HUES6 (cell line): ENCODE data around the gene CTXN3.

Experiments
- H3K27ac ChIP-seq: 2 replicates; pipeline ENCODE4 v1.7.0; 2013; ENCODE audit warnings: low read depth, mild to moderate bottlenecking, low read length, inconsistent platforms
- H3K27me3 ChIP-seq: 2 replicates; pipeline ENCODE4 v1.6.1; 2013; ENCODE audit warnings: low read length; ENCODE audit not compliant: control insufficient read depth, insufficient read depth
- H3K36me3 ChIP-seq: 2 replicates; pipeline ENCODE4 v1.6.1; 2013; ENCODE audit warnings: low read length; ENCODE audit not compliant: control insufficient read depth, insufficient read depth
- H3K4me1 ChIP-seq: 2 replicates; pipeline ENCODE4 v1.6.1; 2013; ENCODE audit warnings: low read length; ENCODE audit not compliant: control insufficient read depth, insufficient read depth
- H3K4me3 ChIP-seq: 2 replicates; pipeline ENCODE4 v1.5.1; 2013; ENCODE audit warnings: low read depth, low read length
- H3K9ac ChIP-seq: one replicate; pipeline ENCODE4 v1.6.1; 2013; ENCODE audit warnings: mild to moderate bottlenecking, low read length
- H3K9me3 ChIP-seq: 2 replicates; pipeline ENCODE4 v1.6.1; 2013; ENCODE audit warnings: low read depth, low read length; ENCODE audit not compliant: control insufficient read depth, insufficient read depth

The CTXN3 gene

DNA sequence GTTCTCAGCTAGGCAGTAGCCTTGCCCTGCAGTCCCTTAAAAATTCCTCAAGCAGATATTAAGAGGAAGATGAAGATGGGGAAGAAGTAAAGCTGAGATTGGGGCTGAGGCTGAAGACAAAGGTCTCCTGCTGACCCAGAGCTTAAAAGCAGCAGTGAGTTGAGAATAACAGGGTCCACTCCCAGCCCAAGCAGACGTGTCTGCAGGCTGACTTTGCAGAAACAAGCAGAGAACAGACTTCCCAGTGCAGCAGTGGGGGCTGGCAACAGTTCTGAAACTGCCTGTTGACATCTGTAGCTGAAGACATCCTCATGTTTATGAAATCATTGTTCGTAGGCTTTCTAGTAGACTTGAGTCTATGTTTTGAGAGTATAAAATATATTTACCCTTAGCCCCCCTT, 1.1 kb downstream of the CTXN3 start:
- Histone ChIP-seq H3K36me3 (no peaks in the 10 kb centered on the region), H3K9me3 (no peaks in the 10 kb centered on the region), H3K27me3 (no peaks in the 10 kb centered on the region), H3K27ac (no peak overlapping the region), H3K9ac (no peak overlapping the region), H3K4me3 (no peak overlapping the region), H3K4me1 (peaks cover 18% of the 10 kb centered on the region)

DNA sequence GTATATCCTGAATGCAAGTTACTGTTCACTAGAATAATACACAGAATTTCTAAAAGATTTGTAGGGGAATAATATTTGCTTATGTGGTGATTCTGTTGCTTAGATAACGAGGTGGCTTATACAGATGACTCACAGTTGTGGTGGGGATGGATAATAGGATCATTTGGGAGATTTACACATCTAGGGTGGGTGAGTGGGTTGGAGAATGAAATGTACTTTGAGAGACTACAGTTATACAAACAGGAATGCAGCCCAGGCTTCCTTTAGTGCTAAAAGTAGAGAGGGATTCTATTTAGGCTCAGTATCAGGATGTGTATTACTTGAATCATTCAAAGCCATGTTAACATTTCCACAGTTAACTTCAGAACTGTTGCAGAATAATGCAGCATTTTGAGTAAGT, 1.8 kb downstream of the CTXN3 start:
- Histone ChIP-seq H3K27me3 (no peaks in the 10 kb centered on the region), H3K9ac (no peak overlapping the region), H3K4me3 (no peak overlapping the region), H3K4me1 (peaks cover 18% of the 10 kb centered on the region), H3K9me3 (no peaks in the 10 kb centered on the region), H3K36me3 (no peaks in the 10 kb centered on the region), H3K27ac (no peak overlapping the region)

DNA sequence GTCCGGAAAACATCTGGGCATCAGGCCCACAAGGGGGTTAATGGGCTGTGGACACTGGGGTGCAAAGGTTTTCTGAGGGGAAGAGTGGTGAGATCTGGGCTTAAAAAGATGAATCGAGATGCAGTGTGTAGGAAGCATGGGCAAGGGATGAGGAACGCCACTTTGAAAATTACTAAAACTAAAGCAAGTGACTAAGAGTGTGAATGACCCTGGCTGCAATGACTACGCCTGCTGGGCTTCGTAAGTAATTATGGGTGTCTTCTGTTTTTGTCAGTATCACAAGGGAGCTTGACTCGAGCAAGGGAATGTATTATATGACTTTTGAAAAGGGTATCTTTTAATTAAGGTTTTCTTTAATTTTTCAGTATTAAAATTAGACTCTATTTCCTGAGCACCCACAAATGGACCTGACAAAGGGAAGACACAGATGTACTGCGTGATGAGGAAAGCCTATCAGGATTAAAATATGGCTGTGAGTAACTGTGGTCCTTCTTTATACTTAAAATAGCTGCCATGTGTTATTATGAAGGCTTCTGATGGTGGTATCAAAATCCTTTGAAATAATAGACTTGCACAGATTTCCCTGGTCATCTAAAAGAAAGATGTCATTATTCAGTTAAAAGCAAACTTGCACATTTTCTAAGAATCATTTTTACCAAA, 4.2 kb downstream of the CTXN3 start:
- H3K4me3 ChIP-seq = no peak overlapping the region
- H3K4me1 ChIP-seq = peaks cover 18% of the 10 kb centered on the region
- no peaks in the 10 kb centered on the region for H3K36me3 ChIP-seq
- H3K9ac ChIP-seq = no peak overlapping the region
- no peaks in the 10 kb centered on the region for H3K9me3 ChIP-seq
- H3K27ac ChIP-seq = no peak overlapping the region
- H3K27me3 ChIP-seq = no peaks in the 10 kb centered on the region

DNA sequence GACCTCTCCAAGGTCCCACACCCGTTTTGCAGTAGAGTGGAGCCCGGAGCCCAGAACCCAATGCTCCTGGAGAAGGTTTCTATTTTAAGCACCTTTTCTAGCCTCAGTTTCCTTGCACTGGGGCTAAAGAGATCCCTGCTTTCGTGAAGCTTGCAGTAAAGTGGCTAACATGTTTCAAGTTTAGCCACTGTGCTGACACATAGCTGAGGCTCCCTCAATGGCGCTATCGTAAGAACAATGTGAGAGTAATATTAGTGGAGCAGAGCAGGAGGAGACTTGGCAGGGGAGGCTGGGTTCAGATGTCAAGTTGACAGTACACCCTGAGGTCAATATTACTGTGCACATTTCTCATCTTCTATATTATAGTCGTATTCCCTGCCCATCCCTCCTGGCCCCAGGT, 7.9 kb downstream of the CTXN3 start:
- Histone ChIP-seq H3K27me3 (no peaks in the 10 kb centered on the region), H3K9me3 (no peaks in the 10 kb centered on the region), H3K4me3 (no peak overlapping the region), H3K36me3 (no peaks in the 10 kb centered on the region), H3K9ac (no peak overlapping the region), H3K4me1 (peaks cover 6% of the 10 kb centered on the region), H3K27ac (no peak overlapping the region)

DNA sequence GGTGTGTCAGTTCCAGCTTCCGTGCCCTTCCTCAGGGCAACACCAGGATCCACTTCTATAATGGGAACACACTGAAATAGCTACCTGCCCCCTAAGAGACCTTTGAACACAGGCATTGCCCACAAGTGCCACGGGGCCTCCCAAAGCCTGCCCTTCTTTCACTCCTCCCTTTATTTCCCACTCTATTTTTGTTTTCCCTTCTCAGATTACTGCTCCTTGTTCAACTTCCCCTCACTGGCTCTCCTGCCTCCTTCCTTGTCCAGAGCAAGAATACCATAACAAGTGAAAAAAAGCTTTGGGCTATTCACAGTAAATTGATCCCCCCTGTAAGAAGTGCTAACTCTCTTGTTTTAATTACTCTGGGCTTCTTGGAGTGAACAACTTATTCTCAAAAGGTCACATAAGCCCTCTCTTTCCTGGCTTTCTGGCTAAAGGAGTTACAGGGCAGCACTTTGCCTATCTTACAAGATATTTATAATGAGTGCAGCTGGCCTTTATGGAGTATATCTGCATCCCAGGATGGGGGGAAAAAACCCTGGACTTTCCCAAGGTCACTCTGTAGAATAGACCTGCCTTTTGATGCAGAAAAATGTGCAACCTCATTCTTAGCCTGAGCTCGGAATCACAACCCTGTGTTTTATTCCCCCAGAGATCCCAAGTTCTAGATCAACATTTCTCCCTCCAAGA, 11.3 kb downstream of the CTXN3 start:
- no peak overlapping the region for H3K4me3 ChIP-seq
- no peak overlapping the region for H3K9ac ChIP-seq
- H3K27me3 ChIP-seq = no peaks in the 10 kb centered on the region
- peaks cover 6% of the 10 kb centered on the region for H3K4me1 ChIP-seq
- no peak overlapping the region for H3K27ac ChIP-seq
- no peaks in the 10 kb centered on the region for H3K9me3 ChIP-seq
- no peaks in the 10 kb centered on the region for H3K36me3 ChIP-seq

DNA sequence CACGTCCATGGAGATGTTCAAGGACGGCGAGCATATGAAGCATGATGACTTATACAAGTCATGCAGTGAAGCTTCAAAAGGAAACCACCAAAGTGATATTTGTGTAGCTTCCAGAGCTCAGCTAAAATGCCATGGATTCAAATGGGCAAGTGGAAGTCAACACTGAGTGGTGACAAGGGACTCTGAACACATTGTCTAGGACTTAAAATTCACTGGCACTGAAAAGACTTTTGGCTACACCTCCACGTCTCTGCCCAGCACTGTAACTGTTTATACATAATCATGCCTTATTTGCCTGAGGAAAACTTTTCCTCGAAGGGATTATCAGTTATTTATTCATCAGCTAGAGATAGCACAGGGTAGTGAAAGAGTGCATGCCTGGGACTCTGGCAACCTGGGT, 15.2 kb downstream of the CTXN3 start:
- Histone ChIP-seq H3K36me3 (no peaks in the 10 kb centered on the region), H3K27me3 (no peaks in the 10 kb centered on the region), H3K4me1 (peaks cover 6% of the 10 kb centered on the region), H3K9ac (no peak overlapping the region), H3K27ac (no peak overlapping the region), H3K9me3 (no peaks in the 10 kb centered on the region), H3K4me3 (no peak overlapping the region)

DNA sequence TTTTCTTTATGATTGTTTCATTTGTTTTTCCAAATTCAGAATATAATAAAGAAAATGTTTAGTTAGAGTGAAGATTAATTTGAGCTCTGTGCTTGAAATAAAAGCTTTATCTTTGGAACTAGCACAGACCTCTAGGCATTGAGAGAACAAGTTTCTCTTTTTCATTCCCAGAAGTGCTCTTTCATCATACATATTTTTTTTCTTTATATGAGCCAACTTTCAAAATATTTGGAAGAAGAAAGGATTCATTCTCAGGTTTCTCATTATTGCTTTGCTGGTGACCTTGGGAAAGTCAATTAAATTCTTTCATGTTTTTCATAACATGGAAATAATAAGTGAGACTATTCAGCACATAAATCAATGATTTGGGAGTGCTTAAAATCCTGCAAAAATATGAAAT, 16.8 kb downstream of the CTXN3 start:
- no peaks in the 10 kb centered on the region for H3K36me3 ChIP-seq
- H3K9ac ChIP-seq = no peak overlapping the region
- H3K4me1 ChIP-seq = no peaks in the 10 kb centered on the region
- H3K27ac ChIP-seq = no peak overlapping the region
- no peaks in the 10 kb centered on the region for H3K27me3 ChIP-seq
- H3K9me3 ChIP-seq = no peaks in the 10 kb centered on the region
- H3K4me3 ChIP-seq = no peak overlapping the region

DNA sequence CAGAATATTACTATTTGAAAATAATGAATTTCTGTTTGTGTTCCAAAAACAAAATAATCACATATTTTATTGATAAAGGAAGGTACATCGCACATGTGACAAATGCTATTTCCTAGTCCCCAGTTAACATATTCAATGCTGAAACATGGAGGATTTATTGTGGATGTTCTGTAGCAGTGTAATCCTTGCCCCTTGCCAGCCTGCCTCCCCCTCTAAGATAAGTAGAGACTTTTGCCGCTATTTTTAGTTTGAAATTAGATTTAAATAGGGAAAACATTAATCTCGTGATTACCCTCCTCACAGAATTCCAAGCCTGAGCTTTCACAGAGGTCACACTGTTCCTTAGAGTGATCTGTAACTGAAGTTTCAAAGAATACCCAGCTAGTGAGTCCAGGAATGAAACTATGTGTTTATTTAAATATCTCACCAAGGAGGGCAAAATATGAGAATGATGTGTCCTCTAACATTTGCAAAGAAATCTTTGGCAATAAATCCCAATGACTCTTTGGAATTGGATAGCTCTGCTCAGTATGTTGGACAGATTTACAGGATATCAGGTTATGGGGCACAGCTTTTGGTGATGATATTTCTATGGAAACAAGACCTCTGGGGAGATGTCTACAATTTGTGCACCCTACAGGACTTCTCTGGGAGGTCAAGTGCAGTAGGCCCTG, 17.3 kb downstream of the CTXN3 start:
- Histone ChIP-seq H3K9ac (no peak overlapping the region), H3K27me3 (no peaks in the 10 kb centered on the region), H3K36me3 (no peaks in the 10 kb centered on the region), H3K27ac (no peak overlapping the region), H3K4me1 (no peaks in the 10 kb centered on the region), H3K4me3 (no peak overlapping the region), H3K9me3 (no peaks in the 10 kb centered on the region)

DNA sequence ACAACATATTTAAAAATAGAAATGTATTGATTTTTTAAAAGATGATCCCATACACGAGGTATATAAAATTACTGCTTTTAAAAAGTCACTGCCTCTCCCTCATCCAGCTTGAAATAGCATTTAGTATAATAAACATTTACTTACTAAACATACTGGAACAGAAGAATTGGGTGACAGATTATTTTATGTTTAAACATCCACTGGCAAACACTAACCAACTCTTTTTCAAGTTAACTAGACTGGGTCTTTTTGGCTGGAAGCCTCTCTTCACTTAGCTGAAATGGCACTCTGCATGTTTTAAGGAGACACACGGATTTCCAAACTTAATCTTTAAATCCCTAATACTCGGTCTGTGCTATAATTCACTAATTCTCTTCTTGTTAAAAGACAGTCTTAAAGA, 19.0 kb downstream of the CTXN3 start:
- no peaks in the 10 kb centered on the region for H3K27me3 ChIP-seq
- H3K9ac ChIP-seq = no peak overlapping the region
- no peaks in the 10 kb centered on the region for H3K36me3 ChIP-seq
- H3K4me3 ChIP-seq = no peak overlapping the region
- no peaks in the 10 kb centered on the region for H3K9me3 ChIP-seq
- H3K4me1 ChIP-seq = no peaks in the 10 kb centered on the region
- H3K27ac ChIP-seq = no peak overlapping the region

DNA sequence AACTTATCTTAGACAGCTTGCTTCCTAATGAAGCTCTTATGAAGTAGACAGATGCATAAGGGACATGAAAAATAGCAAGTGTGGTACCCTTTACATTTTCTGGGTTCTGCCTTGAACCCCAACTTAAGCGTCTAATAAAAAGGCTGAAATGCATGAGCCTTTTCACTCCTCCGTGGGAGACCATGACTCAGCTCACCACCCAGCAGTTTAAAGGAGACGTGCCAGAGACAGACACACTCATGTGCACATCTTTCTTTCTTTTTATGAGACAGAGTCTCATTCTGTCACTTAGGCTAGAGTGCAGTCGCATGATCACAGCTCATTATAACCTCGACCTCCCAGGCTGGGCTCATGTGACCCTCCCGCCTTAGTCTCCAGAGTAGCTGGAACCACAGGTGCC, 22.3 kb downstream of the CTXN3 start:
- Histone ChIP-seq H3K4me3 (no peak overlapping the region), H3K9ac (no peak overlapping the region), H3K27me3 (no peaks in the 10 kb centered on the region), H3K36me3 (no peaks in the 10 kb centered on the region), H3K4me1 (no peaks in the 10 kb centered on the region), H3K9me3 (no peaks in the 10 kb centered on the region), H3K27ac (no peak overlapping the region)

DNA sequence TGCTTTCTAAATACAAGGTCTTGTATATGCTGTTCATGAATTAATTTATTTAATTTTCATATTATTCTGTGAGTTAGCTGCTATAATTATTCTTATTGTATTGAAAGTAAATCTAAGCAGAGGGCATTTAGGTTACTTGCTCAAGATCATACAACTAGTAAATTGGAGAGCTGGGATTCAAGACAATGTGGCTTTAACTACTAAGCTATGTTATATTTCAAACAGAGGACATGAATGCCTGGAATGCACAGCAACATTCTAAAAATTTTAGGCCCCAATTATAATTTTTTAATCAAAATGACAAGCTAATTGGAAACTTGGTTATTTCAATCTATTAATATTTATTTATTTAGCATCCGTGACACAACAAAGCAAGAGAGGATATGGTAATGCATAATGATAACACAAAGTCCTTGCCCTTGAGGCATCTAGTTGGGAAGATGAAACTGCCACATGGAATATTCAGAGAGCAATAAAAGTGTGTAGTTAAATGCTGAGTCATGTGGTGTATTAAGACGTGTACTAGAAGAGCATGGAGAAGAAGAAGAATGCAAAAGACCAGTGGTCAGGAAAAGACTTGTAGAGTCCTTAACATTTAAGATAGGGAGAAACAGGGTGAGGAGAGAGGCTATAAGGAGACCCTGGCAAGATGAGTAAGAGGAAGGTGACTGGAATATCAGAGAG, 24.4 kb downstream of the CTXN3 start:
- H3K4me1 ChIP-seq = no peaks in the 10 kb centered on the region
- no peaks in the 10 kb centered on the region for H3K36me3 ChIP-seq
- no peak overlapping the region for H3K9ac ChIP-seq
- no peaks in the 10 kb centered on the region for H3K27me3 ChIP-seq
- H3K27ac ChIP-seq = no peak overlapping the region
- H3K4me3 ChIP-seq = no peak overlapping the region
- no peaks in the 10 kb centered on the region for H3K9me3 ChIP-seq
